CD4-positive, alpha-beta T cell treated with Interferon alpha-2 for 1 hour (primary cell): ENCODE measurements around the gene GABRG3.
"Not testable (repeated sequence)": the region's sequence is repeated elsewhere in the genome, so short reads cannot be mapped to it uniquely, and the experiment has no call there.

ENCODE experiments used
- DNase-seq, 2 donors: peaks; one replicate each; pipeline ENCODE4 v3.0.0-alpha.2; 2020 to 2022

Gene GABRG3

GRCh38 chr15:27003003-27003402, 32.0 kb downstream of the GABRG3 start:
- DNase-seq = not testable (repeated sequence)

GRCh38 chr15:27004226-27004625, 33.2 kb downstream of the GABRG3 start:
- not testable (repeated sequence) for DNase-seq

GRCh38 chr15:27017168-27017809, 46.3 kb downstream of the GABRG3 start:
- DNase-seq = peak in 1 of 2 donors; percentile 3

GRCh38 chr15:27019687-27020086, 48.7 kb downstream of the GABRG3 start:
- DNase-seq = no peak

- DNase-seq = no peak
Observed at GRCh38 chr15:27025481-27025966, 54.5 kb downstream of the GABRG3 start.

GRCh38 chr15:27027229-27027628, 56.2 kb downstream of the GABRG3 start:
- no peak for DNase-seq

GRCh38 chr15:27028858-27029477, 58.0 kb downstream of the GABRG3 start:
- DNase-seq = no peak

GRCh38 chr15:27036210-27036609, 65.2 kb downstream of the GABRG3 start:
- no peak for DNase-seq

GRCh38 chr15:27037501-27037900, 66.5 kb downstream of the GABRG3 start:
- DNase-seq = no peak

- DNase-seq = no peak
Observed at GRCh38 chr15:27039152-27039551, 68.2 kb downstream of the GABRG3 start.

GRCh38 chr15:27042230-27042629, 71.2 kb downstream of the GABRG3 start:
- no peak for DNase-seq

GRCh38 chr15:27042646-27043045, 71.7 kb downstream of the GABRG3 start:
- DNase-seq = no peak

GRCh38 chr15:27043770-27044169, 72.8 kb downstream of the GABRG3 start:
- no peak for DNase-seq

GRCh38 chr15:27045796-27046195, 74.8 kb downstream of the GABRG3 start:
- no peak for DNase-seq

GRCh38 chr15:27046880-27047279, 75.9 kb downstream of the GABRG3 start:
- no peak for DNase-seq

GRCh38 chr15:27050163-27050562, 79.2 kb downstream of the GABRG3 start:
- DNase-seq = no peak

GRCh38 chr15:27054426-27054825, 83.4 kb downstream of the GABRG3 start:
- DNase-seq = no peak

GRCh38 chr15:27057904-27058645, 87.1 kb downstream of the GABRG3 start:
- DNase-seq = no peak

- no peak for DNase-seq
Observed at GRCh38 chr15:27058939-27059338, 88.0 kb downstream of the GABRG3 start.

GRCh38 chr15:27059610-27060202, 88.7 kb downstream of the GABRG3 start:
- peak in 1 of 2 donors; percentile 0 for DNase-seq

GRCh38 chr15:27061739-27062138, 90.8 kb downstream of the GABRG3 start:
- DNase-seq = no peak

GRCh38 chr15:27062951-27063350, 92.0 kb downstream of the GABRG3 start:
- no peak for DNase-seq

- no peak for DNase-seq
Observed at GRCh38 chr15:27064080-27064479, 93.1 kb downstream of the GABRG3 start.

GRCh38 chr15:27065151-27065550, 94.2 kb downstream of the GABRG3 start:
- DNase-seq = no peak
